ENCODE results near the gene KLF16.

DNA sequence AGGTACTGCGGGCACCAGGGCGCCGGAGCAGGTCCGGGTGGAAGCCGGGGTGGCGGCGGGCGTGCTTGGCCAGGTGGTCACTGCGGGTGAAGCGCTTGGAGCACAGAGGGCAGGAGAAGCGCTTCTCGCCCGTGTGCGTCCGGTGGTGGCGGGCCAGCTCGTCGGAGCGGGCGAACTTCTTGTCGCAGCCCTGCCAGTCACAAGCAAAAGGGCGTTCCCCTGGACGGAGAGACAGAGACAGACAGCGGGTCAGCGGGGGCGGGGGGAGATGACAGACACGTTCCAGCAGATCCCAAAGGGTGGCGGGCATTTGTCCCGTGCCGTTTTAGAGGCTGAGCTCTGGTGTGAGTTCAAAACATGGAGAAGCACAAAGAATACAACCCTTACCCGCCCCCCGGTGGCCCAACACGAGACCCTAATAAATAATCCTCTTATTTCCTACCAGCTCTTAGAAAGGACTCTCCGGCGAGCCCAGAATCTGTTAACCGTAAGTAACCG lies 8.8 kb downstream of the KLF16 start:
- TF ChIP-seq GATA3 (IDR thresholded peaks at IDR 0.05; ENCODE audit: low read depth, low read length) = no peak
- TF ChIP-seq GATA2 (IDR thresholded peaks at IDR 0.05; ENCODE audit: low read depth, low read length) = no peak
